ENCODE measurements around the gene SLCO1C1.
"Not testable (repeated sequence)": the region's sequence is repeated elsewhere in the genome, so short reads cannot be mapped to it uniquely, and the experiment has no call there.

SLCO1C1 gene
- long read RNA-seq, donor 1, result 0 reads
- long read RNA-seq, donor 2, result 0 reads
- long read RNA-seq, donor 3, result 0 reads
- long read RNA-seq, donor 4, result 0 reads
- long read RNA-seq, donor 5, result 0 reads
- long read RNA-seq, donor 6, result 0 reads
- long read RNA-seq, donor 7, result 0 reads
- long read RNA-seq, donor 8, result 0 reads

DNA sequence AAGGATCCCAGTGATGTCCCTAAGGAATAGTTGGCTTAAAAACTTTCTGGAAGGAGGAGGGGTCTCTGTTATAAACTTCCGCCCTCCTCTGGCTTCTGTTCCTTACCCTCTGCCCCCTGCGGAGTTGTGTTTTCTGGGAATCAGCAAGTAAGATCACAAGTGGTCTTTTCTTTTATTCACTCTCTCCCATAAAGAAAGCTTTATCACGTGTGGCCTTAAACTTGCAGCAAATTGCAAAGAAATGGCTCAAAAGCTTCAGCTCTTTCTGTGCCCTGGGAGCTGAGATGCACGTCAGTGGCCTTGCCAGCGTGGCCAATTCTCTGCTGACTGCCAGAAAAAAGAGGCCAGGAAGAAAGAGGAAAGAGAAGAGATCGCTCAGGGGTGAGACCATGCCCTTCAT lies at the start of gene SLCO1C1:
Gene SLCO1C1, plus strand, starts transcription at position 101 of the 400 bp plus-strand sequence. CDS start 4,245 bp downstream, outside the sequence.
- DNase-seq, result no peak

DNA sequence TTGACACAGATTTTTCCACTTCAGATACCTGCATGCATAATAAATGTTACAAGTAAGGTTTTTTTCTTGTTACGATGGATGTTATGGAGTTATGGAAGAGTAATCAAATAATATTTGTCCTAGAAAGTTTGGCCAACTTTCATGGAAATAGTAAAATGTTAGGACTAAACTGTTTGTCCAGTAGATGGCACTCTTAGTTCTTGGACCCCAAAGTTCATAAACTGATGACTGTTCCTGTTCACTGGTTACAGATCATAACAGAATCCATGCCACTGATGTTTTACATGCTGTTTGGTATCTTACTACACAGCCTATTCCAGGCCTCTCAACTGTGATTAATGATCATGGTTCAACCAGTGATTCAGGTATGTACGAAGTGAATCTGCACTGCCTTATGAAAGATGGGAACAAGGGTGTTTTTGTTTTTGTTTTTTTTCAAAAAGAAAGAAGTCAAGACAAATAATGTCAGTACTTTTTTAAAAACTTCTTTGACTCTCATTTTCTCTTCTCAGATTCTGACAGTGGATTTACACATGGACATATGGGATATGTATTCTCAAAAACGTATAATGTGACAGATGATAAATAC lies 48.8 kb upstream of the SLCO1C1 start:
- DNase-seq, result no peak

- DNase-seq, result no peak
These were observed 41.3 kb upstream of the SLCO1C1 start for GRCh38 chr12:20653871-20654270.

GRCh38 chr12:20656600-20656999 lies 38.5 kb upstream of the SLCO1C1 start:
- no peak for DNase-seq

- no peak for DNase-seq
These were observed 37.6 kb upstream of the SLCO1C1 start for GRCh38 chr12:20657496-20657895.

- no peak for DNase-seq
These were observed 13.8 kb upstream of the SLCO1C1 start for GRCh38 chr12:20681334-20681733.

DNA sequence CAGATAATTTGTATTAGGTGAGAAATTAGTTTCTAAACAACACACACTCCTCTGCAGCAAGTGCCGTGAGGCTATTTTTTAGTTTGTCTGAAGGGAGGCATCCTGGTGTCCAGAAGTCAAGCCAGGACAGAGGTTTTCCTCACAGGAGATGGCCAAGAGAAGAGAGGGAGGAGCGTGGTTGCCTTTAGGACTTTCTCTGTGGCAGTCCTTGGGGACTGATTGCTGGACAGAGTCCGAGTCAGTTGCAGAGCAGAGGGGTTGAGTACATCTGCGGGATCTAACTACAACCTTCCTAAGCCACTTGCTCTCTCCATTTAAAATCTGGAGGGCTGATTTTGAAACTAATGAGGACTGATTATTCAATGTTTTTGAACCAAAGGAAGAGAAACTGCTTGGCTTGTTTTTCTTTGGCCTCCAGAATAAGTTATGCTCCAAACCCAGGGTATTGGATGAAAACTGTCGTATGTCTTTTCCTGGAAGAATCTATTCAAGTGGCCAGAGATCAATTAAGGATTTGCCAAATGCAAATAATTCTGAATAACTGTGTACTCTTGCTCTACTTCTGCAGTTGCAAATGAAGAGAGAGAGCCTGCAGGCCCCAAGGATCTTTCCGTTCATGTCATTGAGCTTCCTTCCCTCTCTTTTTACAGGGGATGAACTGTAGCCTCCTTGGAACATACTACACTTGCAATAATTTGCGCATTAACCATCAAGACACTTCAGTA lies 1.2 kb downstream of the SLCO1C1 start:
- no peak for DNase-seq

- DNase-seq, result no peak
These were observed 6.0 kb downstream of the SLCO1C1 start for GRCh38 chr12:20701106-20701505.

GRCh38 chr12:20704860-20705259 lies 9.7 kb downstream of the SLCO1C1 start:
- DNase-seq, result no peak

DNA sequence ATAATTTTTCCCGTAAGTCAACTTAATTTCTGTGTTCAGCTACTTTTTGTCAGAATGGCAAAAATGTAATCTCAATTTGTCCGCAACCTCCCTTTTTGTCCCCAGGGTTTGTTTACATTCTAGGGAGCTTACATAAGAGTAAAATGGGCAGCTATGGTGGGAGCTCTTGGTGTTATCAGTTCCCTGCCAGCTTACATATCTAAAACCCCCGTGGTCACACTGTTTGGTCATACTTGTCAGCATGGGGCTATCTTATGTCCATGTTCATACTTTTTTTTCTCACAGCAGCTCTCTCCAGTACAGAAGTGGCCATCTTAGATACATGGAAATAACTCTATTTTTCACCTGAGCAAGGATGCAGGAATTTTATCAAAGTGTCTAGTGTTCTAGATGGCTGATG lies 16.7 kb downstream of the SLCO1C1 start:
- no peak for DNase-seq

GRCh38 chr12:20716037-20716436 lies 20.9 kb downstream of the SLCO1C1 start:
- DNase-seq, result no peak

- no peak for DNase-seq
These were observed 21.9 kb downstream of the SLCO1C1 start for GRCh38 chr12:20716985-20717384.

DNA sequence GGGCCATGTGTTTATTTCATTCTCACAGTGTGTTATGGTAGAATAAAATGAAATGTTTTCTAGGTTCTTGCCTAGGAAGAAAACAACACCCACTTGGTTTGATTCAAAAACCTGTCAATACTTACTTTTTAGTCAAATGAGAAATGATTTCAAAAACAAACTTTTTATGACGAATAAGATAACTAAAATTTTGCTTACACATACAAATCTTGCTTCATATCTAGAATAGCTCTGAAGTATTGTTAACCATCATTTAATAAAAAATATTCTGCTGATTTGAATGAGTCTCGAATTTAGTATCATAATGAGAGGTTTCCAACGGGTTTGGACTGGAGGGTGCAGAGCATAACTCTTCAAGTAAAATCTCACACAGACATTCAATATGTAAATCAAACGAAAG lies 23.2 kb downstream of the SLCO1C1 start:
- no peak for DNase-seq

DNA sequence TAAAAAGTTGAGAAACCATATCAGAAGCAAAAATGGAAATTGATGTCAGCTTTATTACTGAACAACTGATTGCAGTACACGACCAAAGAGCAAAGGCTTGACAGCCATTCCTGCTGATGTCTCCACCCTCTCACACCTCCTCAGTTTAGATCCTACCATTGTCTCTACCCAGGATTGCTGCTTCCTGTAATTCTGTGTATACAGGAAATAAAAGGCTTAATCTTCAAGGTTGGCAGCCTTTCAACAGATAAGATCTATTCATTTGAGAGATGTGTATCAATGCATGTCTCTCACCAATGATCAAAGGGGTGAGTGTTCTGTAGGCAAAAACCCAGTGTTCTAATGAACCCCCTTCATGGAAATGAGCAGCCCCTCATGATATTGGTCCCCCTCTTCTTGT lies 27.0 kb downstream of the SLCO1C1 start:
- DNase-seq, result no peak

DNA sequence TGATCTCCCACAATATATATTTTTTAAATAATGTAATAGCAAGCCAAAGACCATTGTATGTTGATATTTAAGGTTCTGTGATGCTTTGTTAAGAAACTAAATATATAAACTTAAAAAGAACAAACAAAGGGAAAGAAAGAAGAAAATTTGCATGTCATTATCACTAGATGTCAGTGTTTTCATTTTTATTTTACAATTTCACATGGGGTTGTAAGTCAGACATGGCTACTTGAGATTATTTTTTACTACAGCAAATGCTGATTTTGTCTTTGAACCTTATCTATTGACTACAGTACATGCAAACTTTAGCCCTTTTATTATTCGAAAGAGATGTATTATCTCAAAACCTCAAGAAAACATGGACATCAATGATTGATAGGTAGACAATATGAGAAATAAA lies 36.1 kb downstream of the SLCO1C1 start:
- no peak for DNase-seq

GRCh38 chr12:20740972-20741371 lies 45.8 kb downstream of the SLCO1C1 start:
- DNase-seq, result no peak

DNA sequence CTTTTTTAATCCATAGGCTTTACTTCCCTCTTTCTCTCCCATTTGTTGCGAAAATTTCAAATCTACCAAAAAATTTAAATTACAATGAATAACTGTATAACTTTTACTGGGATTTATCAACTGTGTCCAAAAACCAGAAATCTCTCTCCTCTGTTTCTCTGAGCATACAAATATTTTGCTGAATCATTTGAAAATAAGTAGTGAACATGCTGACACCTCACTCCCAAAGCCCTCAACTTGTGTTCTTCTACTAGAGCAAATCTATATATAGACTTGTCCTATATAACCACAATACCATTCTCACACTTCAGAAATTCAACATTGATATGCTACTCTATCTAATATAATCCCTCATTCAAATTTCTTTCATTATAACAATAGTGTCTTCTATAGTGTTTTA lies 53.1 kb downstream of the SLCO1C1 start:
- DNase-seq, result no peak

DNA sequence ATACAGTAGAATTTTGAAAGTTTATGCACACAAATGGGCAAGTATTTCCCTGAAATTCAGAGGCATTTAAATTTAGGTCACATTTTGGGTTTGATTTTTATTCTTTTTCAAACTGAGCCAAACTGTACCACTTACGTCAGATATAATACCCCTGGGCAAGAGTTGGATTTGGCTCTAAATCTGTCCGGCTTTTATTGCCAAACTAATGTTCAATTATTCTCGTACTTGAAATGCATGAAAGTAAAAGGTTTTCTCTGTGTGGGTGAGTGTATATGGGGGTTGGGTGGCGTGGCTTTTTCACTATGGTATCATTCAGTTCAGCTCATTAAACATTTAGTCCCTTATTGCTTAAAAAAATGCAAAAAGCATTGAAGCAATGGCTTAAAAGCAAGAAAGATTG lies 55.9 kb downstream of the SLCO1C1 start:
- no peak for DNase-seq

GRCh38 chr12:20777420-20777819 lies 82.3 kb downstream of the SLCO1C1 start:
- no peak for DNase-seq

DNA sequence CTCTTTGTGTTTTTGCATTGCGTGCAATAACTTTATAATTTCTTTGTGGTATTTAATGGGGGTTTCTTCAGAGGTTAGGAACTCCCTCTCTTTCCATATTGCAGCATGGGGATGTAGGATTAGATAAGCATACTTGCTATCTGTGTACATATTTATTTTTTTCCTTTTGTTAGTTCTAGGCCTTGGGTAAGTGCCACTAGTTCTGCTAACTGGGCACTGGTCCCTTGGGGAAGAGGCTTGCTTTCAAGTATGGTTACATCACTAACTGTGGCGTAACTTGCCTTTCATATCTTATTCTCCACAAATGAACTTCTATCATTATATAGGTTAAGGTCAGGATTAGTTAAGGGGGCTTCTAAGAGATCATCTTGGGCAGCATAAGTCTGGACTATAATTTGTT lies 83.8 kb downstream of the SLCO1C1 start:
- DNase-seq, result no peak

DNA sequence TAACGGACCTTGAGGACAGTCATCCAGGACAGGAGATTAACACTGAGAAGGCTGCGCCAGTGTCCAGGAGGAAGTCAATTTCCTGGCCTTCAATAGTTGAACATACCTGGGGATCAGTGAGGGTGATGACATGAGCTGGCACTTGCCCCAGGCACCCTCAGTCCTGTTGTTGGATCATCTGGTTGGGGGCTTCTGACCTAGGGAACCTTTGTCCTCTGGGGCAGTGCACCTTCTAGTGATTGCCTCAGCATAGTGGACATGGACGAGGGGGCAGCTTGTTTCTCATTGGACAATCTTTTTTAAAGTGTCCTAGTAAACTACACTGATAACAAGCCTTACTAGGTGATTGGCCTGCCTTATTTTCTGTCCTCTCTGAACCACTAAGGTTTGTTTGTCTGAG lies 84.8 kb downstream of the SLCO1C1 start:
- not testable (repeated sequence) for DNase-seq

- not testable (repeated sequence) for DNase-seq
These were observed 88.7 kb downstream of the SLCO1C1 start for GRCh38 chr12:20783796-20784357.

GRCh38 chr12:20792971-20793370 lies 97.8 kb downstream of the SLCO1C1 start:
- DNase-seq, result no peak

GRCh38 chr12:20798554-20798953 lies 103.4 kb downstream of the SLCO1C1 start:
- no peak for DNase-seq
